HG02938 (cell line): ENCODE measurements around the gene NR2F6.

ENCODE experiments used
- ATAC-seq: cut with Tn5 transposase; IDR thresholded peaks from one replicate; pipeline ENCODE4 v1.9.1; 2021; ENCODE audit warnings: mild to moderate bottlenecking, moderate library complexity; ENCODE audit not compliant: unreplicated experiment

NR2F6 gene

GRCh38 chr19:17240826-17241399 is 4.8 kb downstream of the NR2F6 start:
- ATAC-seq, result no peak

DNA sequence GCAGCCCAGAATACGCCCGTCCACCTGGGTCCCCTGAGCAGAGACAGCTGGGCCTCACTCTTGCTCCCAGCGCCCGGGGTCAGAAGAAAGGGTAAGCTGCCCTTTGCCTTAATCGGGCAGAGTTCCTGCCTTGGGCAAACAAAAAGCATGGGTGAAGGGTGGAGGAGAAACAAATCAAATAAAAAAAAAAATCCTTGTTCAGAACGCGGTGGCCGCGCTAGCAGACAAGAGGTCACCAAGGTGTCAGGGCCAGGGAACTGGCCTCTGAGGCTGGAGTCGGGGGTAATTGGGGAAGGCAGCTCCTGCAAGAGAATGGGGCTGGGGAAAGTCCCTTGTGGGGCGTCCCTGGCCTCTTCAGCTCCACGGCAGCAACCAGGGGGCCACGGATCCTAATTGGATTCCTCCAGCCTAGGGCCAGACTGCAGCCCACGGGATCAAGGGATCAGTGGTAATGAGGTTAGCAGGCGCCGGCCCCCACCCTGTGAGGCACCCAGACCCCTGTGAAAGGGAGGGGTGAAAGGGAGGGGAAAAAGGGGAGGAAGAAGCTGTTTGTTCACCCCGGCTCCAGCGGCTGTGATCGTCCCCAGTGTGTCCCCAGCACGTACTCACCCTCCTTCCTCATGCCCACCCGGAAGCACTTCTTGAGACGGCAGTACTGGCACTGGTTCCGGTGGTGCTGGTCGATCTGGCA is 5.5 kb downstream of the NR2F6 start:
- no peak for ATAC-seq

DNA sequence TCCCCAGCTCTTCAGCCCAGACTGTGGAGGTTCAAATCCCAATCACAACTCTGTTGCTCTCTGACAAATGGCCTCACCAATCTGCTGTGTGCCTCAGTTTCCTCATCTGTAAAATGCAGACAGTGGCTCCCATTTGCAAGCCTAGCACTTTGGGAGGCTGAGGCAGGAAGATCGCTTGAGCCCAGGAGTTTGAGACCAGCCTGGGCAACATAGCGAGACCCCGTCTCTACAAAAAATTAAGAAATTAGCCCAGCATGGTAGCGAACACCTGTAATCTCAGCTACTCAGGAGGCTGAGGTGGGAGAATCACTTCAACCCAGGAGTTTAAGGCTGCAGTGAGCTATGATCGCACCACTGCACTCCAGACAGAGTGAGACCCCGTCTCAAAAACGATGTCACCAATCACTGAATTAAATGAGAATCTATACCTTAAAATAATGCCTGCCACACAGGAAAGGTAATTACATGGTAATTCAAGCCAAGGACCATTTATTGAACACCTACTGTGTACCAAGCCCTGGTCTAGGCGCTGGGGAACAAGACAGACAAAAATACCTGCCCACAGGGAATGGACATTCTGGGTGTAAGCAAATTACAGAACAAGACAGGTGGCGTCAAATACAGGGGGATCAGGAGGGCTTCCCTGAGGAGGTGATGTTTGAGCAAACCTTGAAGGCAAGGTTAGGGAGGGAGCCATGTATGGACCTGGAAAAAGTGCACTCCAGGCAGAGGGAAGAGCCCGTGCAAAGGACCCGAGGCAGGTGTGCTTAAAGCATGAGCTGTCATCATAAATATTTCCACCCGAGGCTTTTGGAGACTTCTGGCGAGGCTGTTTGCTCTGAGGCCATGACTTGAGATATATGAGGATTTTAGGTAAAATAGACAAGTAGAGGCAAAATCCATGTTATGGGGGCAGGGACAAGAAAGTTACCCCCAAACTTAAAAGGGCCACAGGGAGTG is 7.7 kb downstream of the NR2F6 start:
- no peak for ATAC-seq

DNA sequence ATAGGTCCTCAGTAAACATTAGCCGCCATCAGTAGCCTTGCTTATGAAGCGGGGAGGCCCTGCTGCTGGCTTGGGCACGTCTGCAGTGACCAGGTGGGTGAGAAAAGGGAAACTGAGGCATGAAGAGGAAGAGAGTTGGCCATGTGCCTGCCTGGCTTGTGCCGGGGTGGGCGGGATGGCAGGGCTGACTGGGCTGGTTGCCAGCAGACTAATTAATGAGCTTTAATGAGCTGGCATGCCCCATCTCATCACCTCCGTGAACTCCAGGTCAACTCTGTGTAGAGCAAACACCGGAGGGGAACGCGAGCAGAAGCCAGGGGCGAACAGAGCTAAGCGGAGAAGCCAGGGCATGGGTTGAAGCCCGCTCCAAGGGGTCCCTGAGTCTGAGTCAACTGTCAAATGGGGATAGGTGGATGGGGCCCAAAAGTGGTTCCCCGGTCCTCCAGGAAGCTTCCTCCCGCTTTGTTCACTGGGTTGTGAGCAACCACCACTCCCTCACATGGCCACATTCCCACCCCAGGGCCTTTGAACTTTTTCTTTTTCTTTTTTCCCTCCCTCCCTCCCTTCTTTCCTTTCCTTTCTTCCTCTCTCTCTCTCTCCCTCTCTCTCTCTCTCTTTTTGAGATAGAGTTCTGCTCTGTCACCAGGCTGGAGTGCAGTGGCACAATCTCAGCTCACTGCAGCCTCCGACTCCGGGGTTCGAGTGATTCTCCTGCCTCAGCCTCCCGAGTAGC is 8.7 kb downstream of the NR2F6 start:
- no peak for ATAC-seq

DNA sequence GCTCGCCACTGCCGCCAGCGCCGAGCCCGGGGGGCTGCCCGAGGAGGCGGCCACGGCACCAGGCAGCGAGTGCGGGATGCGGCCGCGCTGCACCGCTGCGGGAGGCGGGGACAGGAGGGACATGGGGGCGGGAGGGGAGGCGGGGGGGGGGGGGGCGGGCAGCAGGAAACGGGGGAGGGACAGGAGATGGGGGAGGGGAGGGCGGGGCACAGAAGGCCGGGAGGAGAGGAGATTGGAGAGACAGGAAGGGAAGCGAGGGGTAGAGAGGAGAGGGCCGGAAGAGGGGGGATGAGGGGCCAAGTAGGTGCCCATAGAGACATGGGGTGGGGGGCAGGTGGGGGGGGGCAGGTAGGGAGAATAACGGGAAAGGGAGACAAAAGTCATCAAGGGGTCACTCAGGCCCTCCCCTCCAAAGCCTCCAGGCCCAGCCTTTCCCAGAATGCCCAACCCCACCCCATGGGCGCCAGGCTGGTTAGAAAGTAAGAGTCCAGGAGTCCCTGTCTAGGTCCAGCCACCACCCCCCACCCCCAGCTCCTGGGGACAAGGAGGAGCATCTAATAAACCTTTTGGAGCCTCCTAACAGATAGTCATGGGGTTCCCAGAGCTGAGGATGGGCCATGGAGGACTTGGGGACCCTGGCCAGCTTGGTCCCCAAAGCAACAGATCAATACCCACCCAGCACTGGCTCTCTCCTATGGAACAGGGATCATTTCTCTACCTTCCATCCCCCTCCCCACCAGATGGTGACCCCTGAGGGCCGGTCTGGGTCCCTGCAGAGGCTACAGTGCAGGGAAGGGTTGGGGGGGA is 9.5 kb downstream of the NR2F6 start:
- ATAC-seq, result no peak

DNA sequence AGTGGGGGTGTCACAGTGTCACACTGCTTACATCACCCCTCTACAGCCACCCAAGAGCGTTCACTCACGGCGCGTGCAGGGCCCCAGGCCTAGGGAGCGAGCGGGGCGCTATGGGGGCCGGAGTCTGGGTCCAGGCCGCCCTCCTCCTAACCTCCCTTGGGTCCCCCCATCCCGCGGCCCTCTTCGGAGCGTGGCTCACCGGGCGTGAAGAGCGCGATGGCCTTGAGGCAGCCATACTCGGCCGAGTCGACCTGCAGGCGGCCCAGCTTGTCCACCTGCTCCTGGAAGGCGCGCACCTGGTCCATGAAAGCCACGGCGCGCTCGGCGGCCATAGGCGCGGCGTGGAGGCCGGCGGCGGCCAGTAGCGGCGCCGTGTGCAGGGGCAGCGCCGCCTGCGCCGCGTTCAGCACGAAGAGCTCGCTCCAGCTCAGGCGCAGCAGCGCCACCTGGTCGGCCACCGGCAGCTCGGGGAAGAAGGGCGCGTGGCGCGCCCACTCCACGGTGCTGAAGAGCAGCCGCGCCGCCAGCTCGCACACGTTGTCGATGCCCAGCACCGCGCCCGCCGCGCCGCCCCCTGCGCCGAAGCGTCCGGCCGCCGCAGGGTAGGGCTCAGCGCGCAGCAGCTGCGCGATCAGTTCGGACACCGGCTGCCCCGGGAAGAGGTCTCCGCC is 10.3 kb downstream of the NR2F6 start:
- ATAC-seq, result no peak

DNA sequence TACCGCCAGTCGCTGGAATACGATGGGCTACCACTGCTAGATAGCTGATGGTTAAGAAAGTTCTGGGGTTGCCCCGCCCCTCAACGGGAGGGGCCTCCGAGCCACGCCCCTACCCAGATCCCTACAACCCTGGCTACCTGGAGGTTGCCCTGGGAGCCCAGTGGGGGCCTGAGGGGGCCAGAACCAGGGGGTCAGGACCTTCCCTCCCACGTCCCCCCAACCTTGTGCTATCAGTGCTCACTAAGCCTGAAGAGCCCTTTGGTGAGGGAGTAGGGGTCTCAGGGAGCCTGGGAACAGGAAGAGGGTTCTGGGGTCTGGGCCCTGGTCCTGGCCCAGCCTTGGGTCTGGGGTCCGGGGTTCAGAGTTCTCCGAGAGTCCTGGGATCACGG is 10.8 kb downstream of the NR2F6 start:
- ATAC-seq, result no peak

DNA sequence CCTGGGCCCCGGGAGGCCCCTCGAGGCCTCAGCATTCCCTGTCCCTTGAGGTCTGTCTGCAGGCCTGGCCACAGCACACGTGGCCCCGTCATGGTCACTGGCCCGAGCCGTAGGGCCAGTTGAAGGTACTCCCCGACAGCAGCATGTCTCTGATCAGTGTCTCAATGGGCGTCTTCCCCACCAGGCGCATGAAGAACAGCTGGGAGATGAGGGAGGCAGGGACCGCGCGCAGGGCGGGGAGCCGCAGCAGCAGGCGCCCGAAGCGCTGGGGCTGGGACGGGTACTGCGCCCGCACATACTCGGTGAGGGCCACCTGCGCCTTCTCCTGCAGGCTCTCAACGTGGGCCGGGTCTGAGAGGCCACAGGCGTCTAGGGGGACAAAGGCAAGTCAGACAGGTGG is 13.5 kb downstream of the NR2F6 start:
- no peak for ATAC-seq

DNA sequence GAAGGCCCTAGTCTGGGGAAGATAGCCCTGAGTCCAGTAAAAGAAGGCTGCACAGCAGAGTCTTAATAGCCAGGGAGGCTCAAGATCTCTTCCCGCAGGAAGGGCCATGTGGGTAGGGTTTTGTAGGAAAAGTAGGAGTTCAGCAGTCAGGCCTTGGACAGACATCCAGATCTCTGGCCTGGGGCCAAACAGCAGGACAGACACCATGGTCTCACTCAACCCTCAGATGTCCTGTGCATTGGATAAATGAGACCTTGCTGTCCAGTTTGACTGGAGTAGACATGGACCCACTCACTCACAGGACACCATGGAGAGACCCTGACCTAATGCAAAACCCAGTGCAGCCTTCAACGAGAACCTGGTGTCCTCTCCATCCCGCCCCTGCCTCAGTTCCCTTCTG is 15.8 kb downstream of the NR2F6 start:
- no peak for ATAC-seq

DNA sequence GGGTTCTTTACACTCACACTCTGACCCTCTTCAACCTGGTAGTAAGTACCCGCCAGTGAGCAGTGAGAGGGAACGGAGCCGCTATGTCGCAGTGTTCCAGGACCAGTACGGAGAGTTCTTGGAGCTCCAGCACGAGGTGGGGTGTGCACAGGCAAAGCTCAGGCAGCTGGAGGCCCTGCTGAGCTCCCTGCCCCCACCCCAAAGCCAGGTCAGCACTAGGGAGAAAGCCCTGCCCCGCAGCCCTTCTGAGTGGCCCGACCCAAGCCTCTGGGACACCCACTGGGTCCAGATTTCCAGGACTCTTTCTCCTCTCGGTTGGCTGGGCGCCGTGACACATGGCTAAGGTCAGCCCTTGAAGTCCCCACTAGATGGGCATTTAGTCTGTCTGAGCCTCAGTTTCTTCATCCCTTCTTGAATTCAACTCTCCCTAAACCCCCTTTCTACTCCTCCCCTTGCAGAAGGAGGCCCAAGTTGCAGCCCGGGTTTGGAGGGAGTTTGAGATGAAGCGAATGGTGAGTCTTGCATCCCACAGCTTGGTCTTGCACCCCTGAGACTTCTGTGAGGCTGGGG is 17.8 kb downstream of the NR2F6 start:
- no peak for ATAC-seq

- peak; percentile 90 for ATAC-seq
Measured at GRCh38 chr19:17226002-17226933, 19.5 kb downstream of the NR2F6 start, which contains the start of gene OCEL1. OCEL1 (plus strand) TSS chr19:17226226; CDS start chr19:17226248, 22 bp downstream.

- no peak for ATAC-seq
Measured at GRCh38 chr19:17225053-17225452, 20.7 kb downstream of the NR2F6 start.

GRCh38 chr19:17220207-17220758 is 25.4 kb downstream of the NR2F6 start:
- ATAC-seq, result no peak

DNA sequence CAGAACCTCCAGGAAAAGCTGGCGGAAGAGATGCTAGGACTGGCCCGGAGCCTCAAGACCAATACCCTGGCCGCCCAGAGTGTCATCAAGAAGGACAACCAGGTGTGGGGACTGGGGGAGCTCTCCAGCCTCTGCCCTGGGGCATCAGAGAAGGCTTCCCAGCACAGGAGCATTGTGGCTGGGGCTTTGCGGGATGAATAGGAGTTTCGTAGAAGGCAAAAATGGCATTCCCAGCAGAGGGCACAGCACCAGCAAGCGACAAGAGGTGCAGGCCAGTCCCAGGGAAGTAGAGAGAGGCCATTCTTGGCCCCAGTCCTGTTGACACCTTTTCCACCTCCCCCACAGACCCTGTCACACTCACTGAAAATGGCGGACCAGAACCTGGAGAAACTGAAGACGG is 26.4 kb downstream of the NR2F6 start:
- no peak for ATAC-seq

- no peak for ATAC-seq
Measured at GRCh38 chr19:17216058-17216670, 29.6 kb downstream of the NR2F6 start.

- ATAC-seq, result peak; percentile 79
Measured at GRCh38 chr19:17215127-17215971, 30.4 kb downstream of the NR2F6 start, which contains the start of gene USE1. USE1 (plus strand) TSS chr19:17215357; CDS start chr19:17215406, 49 bp downstream.
